ENCODE data around the gene CAMK2A.
"Not testable (repeated sequence)": the region's sequence is repeated elsewhere in the genome, so short reads cannot be mapped to it uniquely, and the experiment has no call there.

Gene CAMK2A

GRCh38 chr5:150234576-150235499 is 54.7 kb downstream of the CAMK2A start:
- DNase-seq, result no peak

DNA sequence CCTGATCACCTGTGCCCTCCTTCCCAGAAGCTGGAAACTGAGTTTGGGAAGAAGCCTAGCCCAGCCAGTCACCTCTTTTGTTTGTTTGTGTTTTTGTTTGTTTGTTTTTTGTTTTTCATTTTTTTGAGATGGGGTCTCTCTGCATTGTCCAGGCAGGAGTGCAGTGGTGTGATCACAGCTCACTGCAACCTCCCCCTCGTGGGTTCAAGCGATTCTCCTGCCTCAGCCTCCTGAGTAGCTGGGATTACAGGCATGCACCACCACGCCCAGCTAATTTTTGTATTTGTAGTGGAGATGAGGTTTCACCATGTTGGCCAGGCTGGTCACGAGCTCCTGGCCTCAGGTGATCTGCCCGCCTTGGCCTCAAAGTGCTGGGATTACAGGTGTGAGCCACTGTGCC is 55.9 kb downstream of the CAMK2A start:
- not testable (repeated sequence) for DNase-seq

- DNase-seq, result no peak
Observed at GRCh38 chr5:150230842-150231241, 58.7 kb downstream of the CAMK2A start.

DNA sequence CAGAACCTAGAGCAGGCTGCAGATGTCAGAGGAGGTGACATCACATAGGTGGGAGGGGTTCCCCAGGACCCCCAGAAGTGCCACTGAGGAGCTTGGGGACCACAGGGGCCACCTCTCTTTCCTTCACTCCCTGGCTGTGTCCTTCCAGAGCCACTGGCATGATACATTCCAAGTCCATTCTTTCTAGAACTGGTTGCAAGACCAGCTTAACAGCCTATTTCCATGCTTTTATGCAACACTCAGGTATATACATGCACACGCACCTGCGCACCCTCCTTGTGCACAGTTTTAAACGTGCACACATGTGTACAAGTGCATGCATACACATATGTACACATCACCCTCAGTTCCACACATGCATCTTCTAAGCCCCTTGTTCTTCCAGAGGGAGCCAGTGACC is 60.0 kb downstream of the CAMK2A start:
- no peak for DNase-seq

DNA sequence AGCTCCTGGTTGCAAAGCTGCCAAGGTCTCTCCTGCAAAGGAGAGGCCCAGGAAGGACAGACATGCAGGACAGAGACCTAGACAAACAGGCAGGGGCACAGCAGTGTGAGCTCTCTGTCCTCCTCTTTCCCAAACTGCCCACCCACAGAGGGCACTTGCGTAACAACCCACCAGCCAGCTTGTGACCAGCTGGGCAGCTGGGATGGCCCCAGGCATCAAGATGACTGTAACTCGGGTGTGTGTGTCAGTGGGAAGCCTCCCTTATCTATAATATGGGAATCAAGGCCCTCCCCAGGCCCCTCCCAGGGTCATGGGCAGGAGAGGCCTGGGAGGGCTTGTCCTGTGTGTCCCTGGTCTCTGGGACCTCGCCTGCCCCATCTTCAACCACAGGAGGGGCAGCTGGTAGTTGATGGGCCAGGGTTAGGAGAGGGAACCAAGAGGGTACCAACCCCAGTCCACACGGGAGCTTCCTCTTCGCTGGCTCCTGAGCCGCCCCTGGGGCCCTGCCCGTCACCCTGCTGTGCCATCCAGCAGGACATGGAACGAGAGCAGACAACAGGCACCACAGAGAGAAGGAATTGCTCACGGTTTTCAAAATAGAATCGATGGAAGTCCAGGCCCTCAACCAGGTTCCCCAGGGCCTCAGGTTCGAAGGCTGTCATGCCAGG is 61.8 kb downstream of the CAMK2A start:
- DNase-seq, result no peak

GRCh38 chr5:150227036-150227435 is 62.5 kb downstream of the CAMK2A start:
- DNase-seq, result no peak

- DNase-seq, result no peak
Observed at GRCh38 chr5:150224483-150225027, 65.0 kb downstream of the CAMK2A start.

DNA sequence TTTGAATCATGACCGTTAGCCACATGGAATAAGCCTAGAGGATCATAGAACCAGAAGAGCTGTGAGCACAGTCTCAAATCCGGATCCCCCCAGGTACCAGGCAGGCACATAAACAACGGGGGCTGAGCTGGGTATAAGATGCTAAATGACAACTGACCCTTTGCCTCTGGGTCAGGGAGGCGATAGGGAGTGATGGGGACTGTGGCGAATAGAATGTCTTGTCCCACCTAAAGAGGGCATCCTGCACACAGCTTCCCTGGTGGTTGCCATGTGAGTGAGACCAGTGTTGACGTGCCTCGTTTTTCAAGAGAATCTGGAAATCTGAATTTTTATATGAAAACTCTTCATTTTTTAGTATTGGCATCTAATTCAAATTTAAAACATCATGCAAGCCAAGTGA is 66.1 kb downstream of the CAMK2A start:
- DNase-seq, result no peak

DNA sequence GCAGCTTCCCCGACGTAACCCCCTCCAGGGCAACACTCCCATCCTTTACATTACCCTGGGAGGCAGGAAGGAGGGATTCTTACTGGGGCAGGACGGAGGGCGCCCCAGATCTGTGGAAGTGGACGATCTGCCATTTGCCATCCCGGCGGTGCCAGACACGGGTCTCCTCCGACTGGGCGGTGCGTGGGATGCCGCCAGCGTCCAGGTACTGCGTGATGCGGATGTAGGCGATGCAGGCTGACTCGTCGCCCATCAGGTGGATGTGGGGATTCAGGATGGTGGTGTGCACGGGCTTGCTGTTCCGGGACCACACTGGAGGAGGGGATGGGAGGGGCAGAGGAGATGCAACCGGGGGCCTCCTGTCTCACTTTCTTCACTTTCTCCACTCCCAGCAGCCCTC is 66.7 kb downstream of the CAMK2A start:
- DNase-seq, result no peak

- DNase-seq, result no peak
Observed at GRCh38 chr5:150221471-150221870, 68.1 kb downstream of the CAMK2A start.

DNA sequence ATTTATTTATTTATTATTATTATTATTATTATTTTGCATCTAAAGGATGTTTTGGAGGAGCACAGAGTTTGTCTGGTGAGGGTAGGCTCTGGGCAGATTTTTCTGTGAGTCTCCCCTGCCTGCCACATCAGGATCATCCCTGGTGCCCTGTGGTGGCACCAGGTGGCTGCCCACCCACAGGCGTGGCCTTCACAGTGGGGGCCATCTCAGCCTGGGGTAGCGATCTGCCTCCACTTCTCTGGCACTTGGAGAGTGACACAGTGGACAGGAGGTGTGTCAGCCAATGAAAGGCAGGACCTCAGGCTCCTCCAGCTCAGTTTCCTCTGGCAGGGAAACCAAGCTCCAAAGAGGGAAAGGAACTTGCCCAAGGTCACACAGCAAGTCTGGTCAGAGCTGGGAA is 69.7 kb downstream of the CAMK2A start:
- no peak for DNase-seq

- DNase-seq, result no peak
Observed at GRCh38 chr5:150219142-150219541, 70.4 kb downstream of the CAMK2A start.

DNA sequence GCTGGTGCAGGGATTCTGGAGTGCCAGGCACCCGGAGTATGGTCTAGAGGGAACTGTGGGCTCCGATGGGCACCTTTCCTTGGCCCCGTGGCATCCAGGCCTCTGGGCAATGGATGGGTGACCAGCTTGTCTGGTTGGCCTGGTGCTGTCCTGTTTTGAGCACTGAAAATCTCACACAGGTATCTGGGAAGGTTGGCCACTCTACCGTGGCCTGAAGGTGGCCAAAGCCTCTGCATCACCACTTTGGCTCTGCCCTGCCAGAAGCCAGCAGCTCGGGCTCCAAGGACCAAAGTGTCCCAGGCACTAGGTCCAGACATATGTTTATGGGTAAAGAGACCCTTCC is 70.9 kb downstream of the CAMK2A start:
- no peak for DNase-seq

DNA sequence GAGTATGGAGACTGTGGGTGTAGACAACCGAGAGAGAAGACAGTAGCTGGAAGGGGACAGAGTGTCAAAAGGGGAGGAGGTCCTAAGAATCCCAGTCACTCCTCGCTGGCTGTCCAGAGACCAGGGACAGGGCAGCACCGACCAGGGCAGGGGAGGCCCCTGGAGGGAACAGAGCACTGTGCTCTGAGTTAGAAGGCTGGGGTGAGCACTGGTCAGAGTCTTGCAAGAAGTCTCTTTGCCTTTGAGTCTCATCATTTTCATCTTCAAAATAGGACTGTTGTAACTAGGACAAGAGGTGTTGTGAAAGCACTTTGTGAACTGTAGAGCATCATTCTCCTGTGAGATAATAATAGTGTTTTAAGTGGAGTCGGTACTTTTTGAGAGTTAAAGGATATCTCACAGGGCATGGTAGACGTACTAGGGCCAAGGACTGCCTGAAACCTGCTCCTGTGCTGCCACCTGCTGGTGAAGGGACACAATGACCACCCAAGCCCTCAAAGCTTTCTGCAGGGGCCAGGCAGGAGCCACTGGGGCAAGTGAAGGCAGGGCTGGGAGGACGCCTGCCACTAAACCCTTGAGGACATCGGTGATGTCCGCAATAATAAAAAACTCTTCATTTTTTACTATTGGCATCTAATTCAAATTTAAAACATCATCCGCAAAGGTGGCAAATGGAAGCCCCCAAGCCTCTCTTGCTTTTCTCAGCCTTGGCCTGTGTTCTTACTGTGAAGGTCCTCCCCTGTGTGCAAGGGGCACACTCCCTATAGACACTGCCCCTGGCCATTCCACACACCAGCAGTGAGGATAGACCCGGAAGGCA is 71.5 kb downstream of the CAMK2A start:
- peak; percentile 71 for DNase-seq

- no peak for DNase-seq
Observed at GRCh38 chr5:150217038-150217437, 72.5 kb downstream of the CAMK2A start.

DNA sequence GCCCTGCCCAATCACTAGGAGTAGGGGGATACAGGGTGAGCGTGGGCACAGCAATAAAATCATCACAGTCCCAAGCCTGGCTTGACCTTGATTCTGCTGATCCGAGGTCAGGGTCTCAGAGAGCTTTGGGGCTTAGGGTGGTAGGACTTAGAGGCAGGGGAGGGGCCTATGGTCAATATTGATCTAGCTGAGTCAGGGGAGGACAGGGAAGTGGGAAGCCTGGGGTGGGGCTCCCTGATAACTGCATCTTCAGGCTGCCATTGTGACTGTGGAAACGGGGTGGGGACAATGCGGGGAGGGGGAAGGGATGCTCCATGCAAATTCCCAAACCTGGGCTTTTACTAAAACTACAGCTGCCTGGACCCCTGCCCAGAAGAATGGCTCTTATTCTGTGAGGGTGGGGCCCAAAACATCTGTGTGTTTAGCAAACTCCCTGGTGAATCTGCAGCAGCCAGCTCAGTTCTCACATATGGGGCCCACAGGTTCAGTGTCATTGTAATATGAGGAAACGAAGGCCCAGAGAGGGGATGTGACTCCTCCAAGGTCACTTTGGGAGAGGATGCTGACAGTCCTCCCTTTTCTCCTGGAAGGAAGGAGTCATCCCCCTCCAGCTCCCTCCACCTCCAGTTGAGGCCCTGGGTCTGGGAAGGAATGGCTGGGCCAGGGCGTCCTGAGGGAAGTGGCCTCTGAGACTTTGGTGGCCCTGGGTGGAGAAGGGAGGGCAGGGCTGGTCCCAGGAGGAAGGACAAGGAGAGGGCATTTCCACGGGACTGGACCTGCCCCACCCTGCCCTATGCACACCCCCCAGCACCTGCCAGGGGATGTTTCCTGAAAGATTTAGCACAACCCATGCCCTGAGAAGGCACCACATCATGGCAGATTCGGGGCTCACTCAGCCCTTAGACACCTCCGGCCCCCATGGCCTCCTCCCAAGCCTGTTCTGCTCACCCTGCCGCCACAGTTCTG is 73.3 kb downstream of the CAMK2A start:
- DNase-seq, result no peak

- DNase-seq, result no peak
Observed at GRCh38 chr5:150214289-150214688, 75.3 kb downstream of the CAMK2A start.

DNA sequence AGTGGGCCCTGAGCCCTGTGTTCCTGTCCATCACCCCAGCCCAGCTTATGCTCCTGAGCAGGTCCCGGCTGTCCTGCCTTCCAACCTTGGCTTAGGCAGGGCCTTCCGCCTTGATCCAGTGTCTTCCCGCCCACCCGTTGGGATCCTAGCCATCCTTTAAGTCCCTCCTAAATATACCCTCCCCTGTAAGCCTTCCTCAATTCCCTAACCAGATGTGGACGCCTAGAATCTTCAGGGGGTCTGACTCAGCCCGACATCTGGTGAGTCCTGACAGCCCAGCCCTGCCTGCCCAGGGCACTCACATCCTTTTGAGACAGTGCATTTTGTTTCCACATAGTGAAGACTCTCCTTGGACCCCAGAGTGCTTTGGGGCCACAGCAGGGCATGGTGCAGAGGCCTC is 76.0 kb downstream of the CAMK2A start:
- DNase-seq, result no peak

DNA sequence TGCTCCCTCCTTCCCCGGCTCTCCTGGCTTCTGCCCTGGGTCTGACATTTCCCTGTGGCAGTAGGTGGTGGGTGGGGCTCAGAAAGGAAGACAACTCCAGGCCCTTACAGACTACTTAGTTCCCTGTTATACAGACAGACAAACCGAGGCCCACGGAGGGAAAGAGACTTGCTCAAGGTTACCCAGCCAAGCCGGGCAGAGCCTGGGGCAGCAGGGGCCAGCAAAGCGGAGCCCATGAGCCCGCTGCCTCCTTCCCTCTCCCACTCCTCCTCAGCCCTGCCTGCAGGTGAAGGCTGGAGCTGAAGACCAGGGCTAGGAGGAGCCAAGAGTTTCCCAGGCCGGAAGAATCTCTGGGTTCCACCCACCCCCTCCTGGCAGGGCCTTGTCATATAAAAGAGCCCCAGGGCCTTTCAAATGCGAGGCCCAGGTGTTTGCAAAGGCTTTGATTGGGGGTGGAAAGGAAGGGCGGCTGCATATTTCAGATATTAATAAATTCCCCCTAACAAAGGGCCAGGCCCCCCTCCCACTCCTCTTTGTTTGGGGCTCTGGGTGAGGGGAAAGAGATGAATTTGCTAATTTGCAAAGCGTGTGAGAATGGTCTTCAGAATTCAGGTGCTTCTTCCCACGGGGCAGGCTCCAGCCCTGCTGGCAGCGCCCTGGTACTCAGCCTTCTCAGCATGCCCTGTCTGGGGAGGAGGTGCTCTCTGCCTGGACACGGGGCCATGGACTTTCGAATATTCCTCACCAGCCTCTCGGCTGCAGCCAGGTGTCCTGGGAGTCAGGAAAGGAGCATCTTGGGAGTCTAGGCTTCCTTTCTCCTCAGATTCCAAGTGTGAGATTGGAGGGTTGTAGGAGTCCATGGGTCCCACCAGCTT is 78.2 kb downstream of the CAMK2A start:
- DNase-seq, result no peak

GRCh38 chr5:150210644-150211043 is 78.9 kb downstream of the CAMK2A start:
- no peak for DNase-seq

GRCh38 chr5:150209099-150209635 is 80.4 kb downstream of the CAMK2A start:
- DNase-seq, result peak; percentile 21

All from effector CD8-positive, alpha-beta T cell (primary cell).